Activated CD8-positive, alpha-beta memory T cell treated with anti-CD3 and anti-CD28 coated beads, Interleukin-2, amount 10 ng/mL, durations not matched to agents 7 days and 5 days (primary cell): ENCODE data around the gene COQ10B. TPM values are rescaled to one million over a fixed set of nuclear protein-coding genes. Genes with fewer than 3 reads are reported as not detected.
"Not testable (repeated sequence)": the region's sequence is repeated elsewhere in the genome, so short reads cannot be mapped to it uniquely, and the experiment has no call there.

Source experiments
- ATAC-seq: fragments of 150-1000 bp; cut with Tn5 transposase; one replicate; pipeline ENCODE4 v1.10.0; 2021; ENCODE audit warnings: moderate library complexity
- CTCF ChIA-PET: fragments of 350-600 bp; sonication (Branson Sonifier 250); formaldehyde crosslinking; loops from one replicate; lab custom pipeline; 2021; ENCODE audit warnings: antibody characterized with exemption; lab: Charles Lee
- DNase-seq: peaks from one replicate; pipeline ENCODE4 v3.0.0-alpha.2; 2020
- H3K27ac Mint-ChIP-seq: one replicate; pipeline ENCODE4 v1.8.0; 2021; ENCODE audit warnings: mild to moderate bottlenecking, mixed read lengths
- H3K27me3 Mint-ChIP-seq: one replicate; pipeline ENCODE4 v1.8.0; 2021; ENCODE audit warnings: mixed read lengths
- H3K36me3 Mint-ChIP-seq: one replicate; pipeline ENCODE4 v1.8.0; 2021; ENCODE audit warnings: mild to moderate bottlenecking, mixed read lengths
- H3K4me1 Mint-ChIP-seq: one replicate; pipeline ENCODE4 v1.8.0; 2021; ENCODE audit warnings: mixed read lengths
- H3K4me3 Mint-ChIP-seq: one replicate; pipeline ENCODE4 v1.8.0; 2021; ENCODE audit warnings: mild to moderate bottlenecking, moderate library complexity, mixed read lengths
- H3K9me3 Mint-ChIP-seq: one replicate; pipeline ENCODE4 v1.8.0; 2022; ENCODE audit warnings: low read depth, mixed read lengths
- total RNA-seq, 2 experiments: library from RNA; stranded (reverse); gene quantifications; one replicate each; pipeline ENCODE4 v1.2.3, GENCODE V29; 2021

The COQ10B gene
- total RNA-seq = 10 to 100 TPM; 25.9 to 26.6 TPM

GRCh38 chr2:197453123-197453913, at the start of gene COQ10B:
TSS of gene COQ10B (plus strand) at chr2:197453552. CDS start at chr2:197453561, 9 bp downstream.
- peak; percentile 100 for DNase-seq
- H3K9me3 Mint-ChIP-seq = no peaks in the 10 kb centered on the region
- ATAC-seq = peak; percentile 92
- H3K27me3 Mint-ChIP-seq = no peaks in the 10 kb centered on the region
- H3K4me1 Mint-ChIP-seq = peaks cover 38% of the 10 kb centered on the region
- peak within 1 kb of the TSS; percentile 100 for H3K27ac Mint-ChIP-seq
- CTCF ChIA-PET = interaction anchor here (0.6 to 2.0 kb wide), 7 partner anchors 13 to 63 kb away, joined by 3 to 8 read pairs (median 4); partner anchors contain the start of gene SF3B1
- H3K4me3 Mint-ChIP-seq = peak within 1 kb of the TSS; percentile 94
- peaks cover 10% of the 10 kb centered on the region for H3K36me3 Mint-ChIP-seq

DNA sequence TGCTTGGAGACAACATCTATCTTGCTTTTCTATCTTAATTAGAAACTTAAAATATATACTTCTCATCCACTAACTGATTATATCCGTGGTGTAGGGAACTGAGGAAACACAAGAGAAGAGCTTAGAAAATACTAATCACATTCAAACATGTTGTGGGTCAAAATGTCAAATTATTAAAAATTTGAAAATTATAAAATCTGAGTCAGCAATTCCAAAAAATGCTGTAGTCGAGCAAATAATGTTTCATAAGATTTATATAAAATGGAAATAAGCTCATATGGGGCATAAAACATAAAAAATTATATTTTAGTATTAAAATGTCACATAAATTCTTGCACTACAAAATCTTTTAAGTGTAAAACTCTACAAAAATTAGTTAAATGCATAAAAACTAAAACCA, 47.8 kb upstream of the COQ10B start:
- CTCF ChIA-PET = interaction anchor here (0.7 kb wide), 1 partner anchor 9 kb away, joined by 3 read pairs; no protein-coding TSS in a partner anchor
- DNase-seq = no peak
- Mint-ChIP-seq H3K27ac (no peak overlapping the region), H3K9me3 (no peaks in the 10 kb centered on the region), H3K27me3 (no peaks in the 10 kb centered on the region), H3K4me1 (no peaks in the 10 kb centered on the region), H3K4me3 (no peak overlapping the region), H3K36me3 (peaks cover 66% of the 10 kb centered on the region)
- ATAC-seq = no peak

- no peak for ATAC-seq
- Mint-ChIP-seq H3K4me1 (no peaks in the 10 kb centered on the region), H3K27me3 (no peaks in the 10 kb centered on the region), H3K36me3 (peaks cover 59% of the 10 kb centered on the region), H3K9me3 (no peaks in the 10 kb centered on the region), H3K4me3 (no peak overlapping the region), H3K27ac (no peak overlapping the region)
- CTCF ChIA-PET = interaction anchor here (1.0 kb wide), 1 partner anchor 11 kb away, joined by 3 read pairs; no protein-coding TSS in a partner anchor
- DNase-seq = no peak
Observed at GRCh38 chr2:197414039-197414438, 39.3 kb upstream of the COQ10B start.

DNA sequence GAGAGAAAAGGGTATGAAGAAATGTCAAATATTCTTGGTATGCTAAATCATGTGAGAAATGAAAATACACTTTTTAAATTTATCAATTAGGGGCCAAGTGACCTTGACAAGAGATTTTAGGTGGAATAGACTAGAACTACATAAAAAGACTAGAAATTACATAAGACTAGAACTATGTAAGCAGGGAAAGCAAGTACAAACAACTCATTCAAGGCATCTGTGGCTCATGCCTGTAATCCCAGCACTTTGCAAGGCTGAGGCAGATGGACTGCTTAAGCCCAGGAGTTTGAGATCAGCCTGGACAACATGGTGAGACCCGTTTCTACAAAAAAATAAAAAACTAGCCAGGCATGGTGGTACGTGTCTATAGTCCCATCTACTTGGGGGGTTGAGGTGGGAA, 38.8 kb upstream of the COQ10B start:
- DNase-seq (no peak), ATAC-seq (no peak)
- CTCF ChIA-PET = no interaction called here
- Mint-ChIP-seq H3K27ac (no peak overlapping the region), H3K36me3 (peaks cover 59% of the 10 kb centered on the region), H3K9me3 (no peaks in the 10 kb centered on the region), H3K4me1 (peaks cover 2% of the 10 kb centered on the region), H3K27me3 (no peaks in the 10 kb centered on the region), H3K4me3 (no peak overlapping the region)

DNA sequence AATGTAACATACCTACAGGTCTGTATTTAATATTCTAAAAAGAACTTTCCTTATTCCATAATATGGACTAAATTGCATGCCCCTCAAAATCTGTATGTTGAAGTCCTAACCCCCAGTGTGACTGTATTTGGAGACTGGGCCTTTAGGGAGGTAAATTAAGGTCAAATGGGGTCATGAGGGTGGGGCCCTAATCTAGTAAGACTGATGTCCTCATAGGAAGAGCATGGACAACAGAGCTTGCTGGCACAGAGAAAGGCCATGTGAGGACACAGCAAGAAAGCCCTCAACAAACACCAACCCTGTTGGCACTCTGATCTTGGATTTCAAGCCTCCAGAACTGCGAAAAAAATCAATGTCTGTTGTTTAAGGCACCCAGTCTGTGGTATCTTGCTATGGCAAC, 37.1 kb upstream of the COQ10B start:
- no peak for ATAC-seq
- CTCF ChIA-PET = no interaction called here

GRCh38 chr2:197419438-197419837, 33.9 kb upstream of the COQ10B start:
- no peak overlapping the region for H3K4me3 Mint-ChIP-seq
- CTCF ChIA-PET = no interaction called here
- peaks cover 30% of the 10 kb centered on the region for H3K4me1 Mint-ChIP-seq
- no peaks in the 10 kb centered on the region for H3K9me3 Mint-ChIP-seq
- H3K36me3 Mint-ChIP-seq = peaks cover 51% of the 10 kb centered on the region
- peak overlapping the region; percentile 61 for H3K27ac Mint-ChIP-seq
- no peak for ATAC-seq
- H3K27me3 Mint-ChIP-seq = no peaks in the 10 kb centered on the region
- no peak for DNase-seq

More for the DNA sequence above, 37.1 kb upstream of the COQ10B start:
- DNase-seq = no peak
- H3K4me1 Mint-ChIP-seq = peaks cover 12% of the 10 kb centered on the region
- no peaks in the 10 kb centered on the region for H3K27me3 Mint-ChIP-seq
- H3K4me3 Mint-ChIP-seq = no peak overlapping the region
- no peaks in the 10 kb centered on the region for H3K9me3 Mint-ChIP-seq
- H3K27ac Mint-ChIP-seq = no peak overlapping the region
- H3K36me3 Mint-ChIP-seq = peaks cover 53% of the 10 kb centered on the region

DNA sequence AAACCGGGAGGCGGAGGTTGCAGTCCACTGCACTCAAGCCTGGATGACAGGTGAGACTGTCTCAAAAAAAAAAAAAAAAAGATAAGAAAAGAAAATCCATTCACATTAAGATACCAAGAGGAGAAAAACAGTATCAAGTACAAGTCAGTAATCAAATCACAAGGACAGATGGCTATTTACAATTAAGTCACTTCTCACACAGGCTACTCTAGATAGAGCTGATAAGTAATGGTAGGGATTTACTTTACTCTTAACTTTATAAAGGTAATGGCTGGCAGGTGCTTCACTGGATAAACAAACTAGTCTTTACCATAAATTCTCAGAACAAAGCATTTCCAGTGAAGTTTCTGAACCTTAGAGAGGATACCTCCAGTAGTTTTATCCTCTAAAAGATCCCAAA, 30.0 kb upstream of the COQ10B start:
- Mint-ChIP-seq H3K27me3 (no peaks in the 10 kb centered on the region), H3K27ac (no peak overlapping the region), H3K4me1 (peaks cover 51% of the 10 kb centered on the region), H3K4me3 (no peak overlapping the region), H3K36me3 (peaks cover 33% of the 10 kb centered on the region), H3K9me3 (no peaks in the 10 kb centered on the region)
- ATAC-seq (no peak), DNase-seq (no peak)
- CTCF ChIA-PET = interaction anchor here (1.1 to 1.8 kb wide), 3 partner anchors 8 to 93 kb away, joined by 3 to 6 read pairs (median 5); no protein-coding TSS in a partner anchor

DNA sequence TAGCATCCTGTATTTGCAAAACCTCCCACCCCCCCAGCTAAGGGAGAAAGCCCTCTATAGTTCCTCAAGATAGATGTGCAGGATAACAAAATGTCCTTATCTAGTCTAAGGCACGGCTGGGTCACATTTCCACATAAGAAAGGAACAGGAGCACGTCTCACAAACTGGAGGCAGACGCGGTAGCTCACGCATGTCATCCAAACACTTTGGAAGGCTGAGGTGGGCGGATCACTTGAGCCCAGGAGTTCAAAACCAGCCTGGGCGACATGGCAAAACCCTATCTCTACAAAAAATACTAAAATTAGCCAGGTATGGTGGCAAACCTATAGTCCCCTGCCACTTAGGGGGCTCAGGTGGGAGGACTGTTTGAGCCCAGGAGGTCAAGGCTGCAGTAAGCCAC, 27.8 kb upstream of the COQ10B start:
- peaks cover 34% of the 10 kb centered on the region for H3K36me3 Mint-ChIP-seq
- peaks cover 62% of the 10 kb centered on the region for H3K4me1 Mint-ChIP-seq
- H3K27ac Mint-ChIP-seq = no peak overlapping the region
- H3K9me3 Mint-ChIP-seq = no peaks in the 10 kb centered on the region
- ATAC-seq (no peak), DNase-seq (no peak)
- CTCF ChIA-PET = interaction anchor here (1.5 to 1.6 kb wide), 2 partner anchors 9 to 12 kb away, joined by 3 to 6 read pairs; partner anchors contain the start of gene SF3B1
- H3K4me3 Mint-ChIP-seq = no peak overlapping the region
- H3K27me3 Mint-ChIP-seq = no peaks in the 10 kb centered on the region

DNA sequence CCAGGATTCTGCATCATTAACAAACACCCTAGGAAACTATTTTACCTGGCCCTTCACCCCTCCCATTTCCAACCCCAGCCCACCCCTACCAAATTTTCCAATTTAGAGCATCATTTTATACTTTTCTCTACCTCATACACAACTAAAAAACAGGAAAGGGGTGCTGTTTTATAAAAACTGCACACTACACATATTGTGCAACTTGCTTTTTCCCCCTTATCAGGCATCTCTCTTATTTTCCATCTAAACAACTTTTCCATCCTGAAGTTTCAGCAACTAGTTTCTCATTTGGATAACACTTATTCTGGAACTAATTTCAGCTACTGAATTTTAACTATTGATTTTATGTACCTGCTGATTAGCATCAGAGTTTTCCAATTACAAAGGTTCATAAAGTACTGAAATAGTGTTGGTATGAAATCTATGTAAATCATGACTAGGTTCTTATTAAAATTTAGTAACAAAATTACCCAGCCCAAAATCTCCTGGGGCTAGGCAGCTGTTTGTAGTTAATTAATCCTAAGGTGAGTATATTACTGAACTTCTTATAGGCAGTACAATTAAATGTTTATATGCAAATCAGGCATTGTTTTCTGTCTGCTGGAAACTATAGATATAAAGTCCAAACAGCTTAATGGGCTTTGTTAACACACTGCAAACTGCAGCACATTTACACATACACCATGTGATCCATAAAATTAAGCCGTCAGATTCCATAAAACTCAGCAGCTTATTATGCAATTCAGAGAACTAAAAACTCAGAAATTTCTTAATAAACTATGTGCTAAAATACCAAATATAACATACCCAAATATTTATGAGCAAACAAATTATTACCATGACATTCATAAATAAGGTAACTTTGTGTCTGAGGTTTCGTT, 26.4 kb upstream of the COQ10B start:
- Mint-ChIP-seq H3K4me3 (no peak overlapping the region), H3K9me3 (no peaks in the 10 kb centered on the region), H3K27me3 (no peaks in the 10 kb centered on the region), H3K27ac (peak overlapping the region; percentile 49), H3K36me3 (peaks cover 35% of the 10 kb centered on the region), H3K4me1 (peaks cover 67% of the 10 kb centered on the region)
- CTCF ChIA-PET = no interaction called here
- no peak for DNase-seq
- no peak for ATAC-seq

GRCh38 chr2:197427986-197428385, 25.4 kb upstream of the COQ10B start:
- Mint-ChIP-seq H3K36me3 (peaks cover 33% of the 10 kb centered on the region), H3K9me3 (no peaks in the 10 kb centered on the region), H3K4me1 (peaks cover 74% of the 10 kb centered on the region), H3K4me3 (no peak overlapping the region), H3K27ac (no peak overlapping the region), H3K27me3 (no peaks in the 10 kb centered on the region)
- CTCF ChIA-PET = no interaction called here
- DNase-seq = no peak
- ATAC-seq = no peak

GRCh38 chr2:197431858-197432257, 21.5 kb upstream of the COQ10B start:
- CTCF ChIA-PET = interaction anchor here (2.9 kb wide), 1 partner anchor 21 kb away, joined by 8 read pairs; the partner anchor contains the start of gene COQ10B
- H3K9me3 Mint-ChIP-seq = no peaks in the 10 kb centered on the region
- DNase-seq = no peak
- H3K36me3 Mint-ChIP-seq = peaks cover 27% of the 10 kb centered on the region
- peak overlapping the region; percentile 65 for H3K4me3 Mint-ChIP-seq
- no peaks in the 10 kb centered on the region for H3K27me3 Mint-ChIP-seq
- ATAC-seq = no peak
- peak overlapping the region; percentile 71 for H3K27ac Mint-ChIP-seq
- H3K4me1 Mint-ChIP-seq = peaks cover 61% of the 10 kb centered on the region

DNA sequence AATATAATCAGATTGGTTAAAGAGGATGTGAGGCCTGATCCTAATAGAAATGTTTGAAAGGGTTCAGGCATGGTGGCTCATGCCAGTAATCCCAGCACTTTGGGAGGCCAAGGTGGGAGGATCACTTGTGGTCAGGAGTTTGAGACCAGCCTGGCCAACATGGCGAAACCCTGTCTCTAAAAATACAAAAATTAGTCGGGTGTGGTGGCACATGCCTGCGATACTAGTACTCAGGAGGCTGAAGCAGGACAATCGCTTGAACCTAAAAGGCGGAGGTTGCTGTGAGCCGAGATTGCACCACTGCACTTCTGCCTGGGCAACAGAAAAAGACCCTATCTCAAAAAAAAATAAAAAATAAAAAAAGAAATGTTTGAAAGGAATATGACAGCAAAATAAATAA, 20.8 kb upstream of the COQ10B start:
- DNase-seq, H3K27me3 Mint-ChIP-seq, H3K9me3 Mint-ChIP-seq, ATAC-seq: not testable (repeated sequence)
- peak overlapping the region; percentile 38 for H3K27ac Mint-ChIP-seq
- H3K4me3 Mint-ChIP-seq = peak overlapping the region; percentile 82
- H3K4me1 Mint-ChIP-seq = peaks cover 56% of the 10 kb centered on the region
- CTCF ChIA-PET = interaction anchor here (0.7 to 2.9 kb wide), 4 partner anchors 8 to 462 kb away, joined by 3 to 8 read pairs (median 4); partner anchors contain the start of genes COQ10B, HSPD1 and HSPE1
- H3K36me3 Mint-ChIP-seq = peaks cover 26% of the 10 kb centered on the region
